ENCODE data around the gene LRRC8B.
"Not testable (repeated sequence)": the region's sequence is repeated elsewhere in the genome, so short reads cannot be mapped to it uniquely, and the experiment has no call there.

Gene LRRC8B

GRCh38 chr1:89624715-89625323 lies 100.2 kb downstream of the LRRC8B start:
- Histone ChIP-seq H3K9ac (ENCODE audit: low read length in 2 of 2) (no peak overlapping the region), H3K4me3 (ENCODE audit: low read length in 2 of 2) (no peak overlapping the region), H3K4me1 (ENCODE audit: control insufficient read depth, insufficient read depth, low read length) (no peaks in the 10 kb centered on the region), H3K27ac (ENCODE audit: low read length) (no peak overlapping the region), H3K9me3 (ENCODE audit: control insufficient read depth in 2 of 2, low read length in 2 of 2) (no peaks in the 10 kb centered on the region), H3K36me3 (ENCODE audit: control insufficient read depth in 2 of 2, insufficient read depth in 2 of 2, low read length in 2 of 2) (no peaks in the 10 kb centered on the region), H3K27me3 (ENCODE audit: control insufficient read depth in 1 of 2, insufficient read depth in 2 of 2, low read length in 2 of 2) (no peaks in the 10 kb centered on the region)

GRCh38 chr1:89627596-89627962 lies 103.0 kb downstream of the LRRC8B start:
- no peak overlapping the region for H3K4me3 ChIP-seq (ENCODE audit: low read length in 2 of 2)
- no peaks in the 10 kb centered on the region for H3K27me3 ChIP-seq (ENCODE audit: control insufficient read depth in 1 of 2, insufficient read depth in 2 of 2, low read length in 2 of 2)
- no peak overlapping the region for H3K27ac ChIP-seq (ENCODE audit: low read length)
- H3K9me3 ChIP-seq (ENCODE audit: control insufficient read depth in 2 of 2, low read length in 2 of 2) = no peaks in the 10 kb centered on the region
- no peaks in the 10 kb centered on the region for H3K36me3 ChIP-seq (ENCODE audit: control insufficient read depth in 2 of 2, insufficient read depth in 2 of 2, low read length in 2 of 2)
- H3K9ac ChIP-seq (ENCODE audit: low read length in 2 of 2) = no peak overlapping the region
- H3K4me1 ChIP-seq (ENCODE audit: control insufficient read depth, insufficient read depth, low read length) = peaks cover 5% of the 10 kb centered on the region

GRCh38 chr1:89629146-89629545 lies 104.5 kb downstream of the LRRC8B start:
- Histone ChIP-seq H3K27me3 (ENCODE audit: control insufficient read depth in 1 of 2, insufficient read depth in 2 of 2, low read length in 2 of 2) (no peaks in the 10 kb centered on the region), H3K9me3 (ENCODE audit: control insufficient read depth in 2 of 2, low read length in 2 of 2) (no peaks in the 10 kb centered on the region), H3K36me3 (ENCODE audit: control insufficient read depth in 2 of 2, insufficient read depth in 2 of 2, low read length in 2 of 2) (no peaks in the 10 kb centered on the region), H3K4me3 (ENCODE audit: low read length in 2 of 2) (no peak overlapping the region), H3K27ac (ENCODE audit: low read length) (no peak overlapping the region), H3K9ac (ENCODE audit: low read length in 2 of 2) (no peak overlapping the region), H3K4me1 (ENCODE audit: control insufficient read depth, insufficient read depth, low read length) (peaks cover 5% of the 10 kb centered on the region)

GRCh38 chr1:89629600-89629999 lies 105.0 kb downstream of the LRRC8B start:
- not testable (repeated sequence) for H3K9ac ChIP-seq (ENCODE audit: low read length in 2 of 2); H3K27me3 ChIP-seq (ENCODE audit: control insufficient read depth in 1 of 2, insufficient read depth in 2 of 2, low read length in 2 of 2); H3K4me1 ChIP-seq (ENCODE audit: control insufficient read depth, insufficient read depth, low read length); H3K4me3 ChIP-seq (ENCODE audit: low read length in 2 of 2); H3K36me3 ChIP-seq (ENCODE audit: control insufficient read depth in 2 of 2, insufficient read depth in 2 of 2, low read length in 2 of 2); H3K9me3 ChIP-seq (ENCODE audit: control insufficient read depth in 2 of 2, low read length in 2 of 2); H3K27ac ChIP-seq (ENCODE audit: low read length)

GRCh38 chr1:89630048-89630447 lies 105.4 kb downstream of the LRRC8B start:
- H3K9me3 ChIP-seq (ENCODE audit: control insufficient read depth in 2 of 2, low read length in 2 of 2) = no peaks in the 10 kb centered on the region
- H3K9ac ChIP-seq (ENCODE audit: low read length in 2 of 2) = no peak overlapping the region
- H3K4me1 ChIP-seq (ENCODE audit: control insufficient read depth, insufficient read depth, low read length) = peaks cover 7% of the 10 kb centered on the region
- H3K27me3 ChIP-seq (ENCODE audit: control insufficient read depth in 1 of 2, insufficient read depth in 2 of 2, low read length in 2 of 2) = no peaks in the 10 kb centered on the region
- no peaks in the 10 kb centered on the region for H3K36me3 ChIP-seq (ENCODE audit: control insufficient read depth in 2 of 2, insufficient read depth in 2 of 2, low read length in 2 of 2)
- H3K27ac ChIP-seq (ENCODE audit: low read length) = no peak overlapping the region
- H3K4me3 ChIP-seq (ENCODE audit: low read length in 2 of 2) = no peak overlapping the region

GRCh38 chr1:89631816-89632656 lies 107.4 kb downstream of the LRRC8B start:
- Histone ChIP-seq H3K36me3 (ENCODE audit: control insufficient read depth in 2 of 2, insufficient read depth in 2 of 2, low read length in 2 of 2) (no peaks in the 10 kb centered on the region), H3K27ac (ENCODE audit: low read length) (peak overlapping the region; percentile 62), H3K4me1 (ENCODE audit: control insufficient read depth, insufficient read depth, low read length) (peaks cover 7% of the 10 kb centered on the region), H3K9me3 (ENCODE audit: control insufficient read depth in 2 of 2, low read length in 2 of 2) (no peaks in the 10 kb centered on the region), H3K4me3 (ENCODE audit: low read length in 2 of 2) (peak overlapping the region; percentile 70 to 88), H3K9ac (ENCODE audit: low read length in 2 of 2) (peak overlapping the region; percentile 68 to 76), H3K27me3 (ENCODE audit: control insufficient read depth in 1 of 2, insufficient read depth in 2 of 2, low read length in 2 of 2) (no peaks in the 10 kb centered on the region)

GRCh38 chr1:89632657-89633247 lies 108.1 kb downstream of the LRRC8B start, which contains the start of gene LRRC8C:
Gene LRRC8C (plus strand): TSS chr1:89633120. CDS start chr1:89686474, 53,354 bp downstream.
- H3K36me3 ChIP-seq (ENCODE audit: control insufficient read depth in 2 of 2, insufficient read depth in 2 of 2, low read length in 2 of 2) = no peaks in the 10 kb centered on the region
- H3K27ac ChIP-seq (ENCODE audit: low read length) = peak within 1 kb of the TSS; percentile 62
- peak within 1 kb of the TSS; percentile 87 to 88 for H3K4me3 ChIP-seq (ENCODE audit: low read length in 2 of 2)
- H3K9me3 ChIP-seq (ENCODE audit: control insufficient read depth in 2 of 2, low read length in 2 of 2) = no peaks in the 10 kb centered on the region
- H3K9ac ChIP-seq (ENCODE audit: low read length in 2 of 2) = peak within 1 kb of the TSS; percentile 68 to 76
- peaks cover 7% of the 10 kb centered on the region for H3K4me1 ChIP-seq (ENCODE audit: control insufficient read depth, insufficient read depth, low read length)
- no peaks in the 10 kb centered on the region for H3K27me3 ChIP-seq (ENCODE audit: control insufficient read depth in 1 of 2, insufficient read depth in 2 of 2, low read length in 2 of 2)

GRCh38 chr1:89633248-89633799 lies 108.7 kb downstream of the LRRC8B start:
- Histone ChIP-seq H3K4me1 (ENCODE audit: control insufficient read depth, insufficient read depth, low read length) (peaks cover 7% of the 10 kb centered on the region), H3K9me3 (ENCODE audit: control insufficient read depth in 2 of 2, low read length in 2 of 2) (no peaks in the 10 kb centered on the region), H3K27ac (ENCODE audit: low read length) (peak overlapping the region; percentile 49), H3K27me3 (ENCODE audit: control insufficient read depth in 1 of 2, insufficient read depth in 2 of 2, low read length in 2 of 2) (no peaks in the 10 kb centered on the region), H3K9ac (ENCODE audit: low read length in 2 of 2) (peak overlapping the region; percentile 65 to 66), H3K36me3 (ENCODE audit: control insufficient read depth in 2 of 2, insufficient read depth in 2 of 2, low read length in 2 of 2) (no peaks in the 10 kb centered on the region), H3K4me3 (ENCODE audit: low read length in 2 of 2) (peak overlapping the region; percentile 87 to 88)

- Histone ChIP-seq H3K9ac (ENCODE audit: low read length in 2 of 2) (peak overlapping the region; percentile 65 to 66), H3K4me3 (ENCODE audit: low read length in 2 of 2) (peak overlapping the region; percentile 87 to 88), H3K36me3 (ENCODE audit: control insufficient read depth in 2 of 2, insufficient read depth in 2 of 2, low read length in 2 of 2) (no peaks in the 10 kb centered on the region), H3K27me3 (ENCODE audit: control insufficient read depth in 1 of 2, insufficient read depth in 2 of 2, low read length in 2 of 2) (no peaks in the 10 kb centered on the region), H3K4me1 (ENCODE audit: control insufficient read depth, insufficient read depth, low read length) (peaks cover 7% of the 10 kb centered on the region), H3K9me3 (ENCODE audit: control insufficient read depth in 2 of 2, low read length in 2 of 2) (no peaks in the 10 kb centered on the region), H3K27ac (ENCODE audit: low read length) (no peak overlapping the region)
Observed at GRCh38 chr1:89633800-89634625, 109.4 kb downstream of the LRRC8B start.
